HepG2 (cell line): Measurements from ENCODE around the gene NGDN. TPM values are rescaled to one million over a fixed set of nuclear protein-coding genes. Genes with fewer than 3 reads are reported as not detected.

ENCODE experiments used
- ATAC-seq: fragments of 200-7000 bp; cut with Tn5 transposase; 3 replicates; pipeline ENCODE4 v1.9.1; 2020; ENCODE audit warnings: mild to moderate bottlenecking, moderate library complexity
- BruUV-seq: library from RNA; stranded (reverse); fragments of 400-500 nt; replicated peaks from 2 replicates; lab custom pipeline; 2021; lab: Mats Ljungman, UMichigan
- CTCF ChIA-PET: fragments of 300-600 bp; formaldehyde crosslinking; extraction: SDS; loops from one replicate; lab custom pipeline; 2021; ENCODE audit warnings: low total read pairs, inconsistent platforms, low intra/inter-chr PET ratio; lab: Yijun Ruan, JAX
- POLR2A ChIA-PET: fragments of 350-600 bp; sonication (Branson Sonifier 250); formaldehyde crosslinking; loops from one replicate; lab custom pipeline; 2020; ENCODE audit warnings: antibody characterized with exemption, inconsistent platforms; lab: Yijun Ruan, JAX
- DNase-seq: peaks from one replicate; pipeline ENCODE4 v3.0.0-alpha.2; 2015; ENCODE audit warnings: low spot score
- FAIRE-seq: peaks from 3 replicates; lab custom pipeline; 2011; peaks lifted over from hg19 to GRCh38; lab: Jason Lieb, UNC
- H2AFZ ChIP-seq: one replicate; pipeline ENCODE4 v1.6.1; 2011; ENCODE audit warnings: low read length, inconsistent platforms
- H3K27ac ChIP-seq: fragments of 300-600 bp; 3 replicates; pipeline ENCODE4 v1.8.0; 2011; ENCODE audit warnings: mixed run types, mild to moderate bottlenecking, mixed read lengths, low read length, inconsistent platforms; ENCODE audit not compliant: insufficient read depth; ENCODE audit errors: extremely low read length
- H3K27me3 ChIP-seq, 2 experiments: fragments of 200-600 bp in 1 of 2; 2 replicates in 1 of 2; 3 replicates in 1 of 2; pipeline versions ENCODE4 v1.6.0 to v1.8.0; 2011; ENCODE audit warnings: low read length in 2 of 2, mild to moderate bottlenecking in 2 of 2, moderate library complexity in 2 of 2, inconsistent platforms in 1 of 2; ENCODE audit not compliant: insufficient read depth in 2 of 2, control insufficient read depth in 1 of 2
- H3K36me3 ChIP-seq, 2 experiments: fragments of 200-600 bp in 1 of 2; replicated peaks in 1 of 2; 2 replicates in 1 of 2; 3 replicates in 1 of 2; pipeline versions ENCODE4 v1.5.1 to v1.8.0; 2011; ENCODE audit warnings: low read length in 2 of 2, inconsistent platforms in 1 of 2; ENCODE audit not compliant: insufficient read depth in 2 of 2, control insufficient read depth in 1 of 2
- H3K4me1 ChIP-seq: 2 replicates; pipeline ENCODE4 v1.5.1; 2012; ENCODE audit warnings: low read length, inconsistent platforms; ENCODE audit not compliant: insufficient read depth
- H3K4me2 ChIP-seq: 2 replicates; pipeline ENCODE4 v1.6.0; 2011; ENCODE audit warnings: low read depth, low read length, inconsistent platforms
- H3K4me3 ChIP-seq, 3 experiments: fragments of 200-600 bp in 1 of 3; sonication (generic), shearing (Covaris generic) in 1 of 3; replicated peaks in 1 of 3; 2 replicates each; pipeline ENCODE4 v1.5.1; 2011 to 2016; ENCODE audit warnings: low read length in 3 of 3, inconsistent platforms in 2 of 3, low read depth in 2 of 3, mild to moderate bottlenecking in 2 of 3, control low read depth in 1 of 3, mixed read lengths in 1 of 3; ENCODE audit not compliant: insufficient read depth in 1 of 3
- H3K79me2 ChIP-seq: one replicate; pipeline ENCODE4 v1.6.1; 2011; ENCODE audit warnings: low read length, inconsistent platforms; ENCODE audit not compliant: insufficient read depth
- H3K9ac ChIP-seq: 2 replicates; pipeline ENCODE4 v1.6.0; 2011; ENCODE audit warnings: mild to moderate bottlenecking, low read depth, low read length, inconsistent platforms; ENCODE audit not compliant: insufficient read depth
- H3K9me3 ChIP-seq: 2 replicates; pipeline ENCODE4 v1.5.1; 2012; ENCODE audit warnings: mild to moderate bottlenecking, low read length
- H4K20me1 ChIP-seq: 2 replicates; pipeline ENCODE4 v1.6.0; 2011; ENCODE audit warnings: inconsistent platforms, mild to moderate bottlenecking, low read length, moderate library complexity; ENCODE audit not compliant: insufficient read depth
- CCDC6 ChIP-seq: sonication (generic); formaldehyde crosslinking; IDR thresholded peaks from 2 replicates; pipeline ENCODE4 v1.8.1; 2022; ENCODE audit warnings: mild to moderate bottlenecking, missing genetic modification reagents, moderate library complexity
- FOXM1 ChIP-seq: sonication (generic); formaldehyde crosslinking; IDR thresholded peaks from 2 replicates; pipeline ENCODE4 v1.5.0; 2020; ENCODE audit warnings: missing genetic modification reagents
- GZF1 ChIP-seq: sonication (generic); formaldehyde crosslinking; IDR thresholded peaks from 2 replicates; pipeline ENCODE4 v1.5.1; 2020; ENCODE audit warnings: mild to moderate bottlenecking, missing genetic modification reagents
- NONO ChIP-seq, 2 experiments: fragments of 450-650 bp in 1 of 2; sonication (generic) in 1 of 2; formaldehyde crosslinking in 1 of 2; IDR thresholded peaks in 1 of 2; conservative IDR thresholded peaks in 1 of 2; 2 replicates each; pipeline versions ENCODE4 v1.6.1 to v1.8.0; 2017 to 2022; ENCODE audit warnings: mild to moderate bottlenecking in 1 of 2, missing genetic modification reagents in 1 of 2, moderate library complexity in 1 of 2
- PBX3 ChIP-seq: sonication (generic); formaldehyde crosslinking; IDR thresholded peaks from 2 replicates; pipeline ENCODE4 v1.8.1; 2023; ENCODE audit warnings: missing genetic modification reagents, inconsistent platforms, borderline replicate concordance
- SNAPC2 ChIP-seq: sonication (generic); formaldehyde crosslinking; IDR thresholded peaks from 2 replicates; pipeline ENCODE4 v1.8.1; 2022; ENCODE audit warnings: mild to moderate bottlenecking, missing genetic modification reagents
- SRY ChIP-seq: sonication (generic); formaldehyde crosslinking; IDR thresholded peaks from 2 replicates; pipeline ENCODE4 v1.8.0; 2022; ENCODE audit warnings: mild to moderate bottlenecking, missing genetic modification reagents
- ZBTB1 ChIP-seq: sonication (generic); formaldehyde crosslinking; IDR thresholded peaks from 2 replicates; pipeline ENCODE4 v1.4.0; 2020; ENCODE audit warnings: missing genetic modification reagents, borderline replicate concordance
- ZEB1 ChIP-seq: IDR thresholded peaks from 2 replicates; pipeline ENCODE4 v1.6.1; 2012; ENCODE audit warnings: mild to moderate bottlenecking, low read depth, inconsistent platforms; ENCODE audit not compliant: insufficient replicate concordance
- ZFYVE20 ChIP-seq: sonication (generic); formaldehyde crosslinking; IDR thresholded peaks from 2 replicates; pipeline ENCODE4 v1.8.0; 2023; ENCODE audit warnings: low read depth, mild to moderate bottlenecking, moderate library complexity, missing genetic modification reagents, borderline replicate concordance
- ZGPAT ChIP-seq: IDR thresholded peaks from 2 replicates; pipeline ENCODE4 v1.6.1; 2016; ENCODE audit warnings: mild to moderate bottlenecking
- ZNF101 ChIP-seq: sonication (generic); formaldehyde crosslinking; IDR thresholded peaks from 2 replicates; pipeline ENCODE4 v1.4.0; 2020; ENCODE audit warnings: mild to moderate bottlenecking, low read depth, missing genetic modification reagents, borderline replicate concordance
- ZNF207 ChIP-seq: fragments of 450-650 bp; IDR thresholded peaks from 2 replicates; pipeline ENCODE4 v1.6.1; 2016; ENCODE audit warnings: antibody characterized with exemption, borderline replicate concordance
- ZNF530 ChIP-seq: sonication (generic); formaldehyde crosslinking; IDR thresholded peaks from 2 replicates; pipeline ENCODE4 v1.5.0; 2020; ENCODE audit warnings: low read depth, mild to moderate bottlenecking, missing genetic modification reagents
- WGBS: methylation state at CpG from one replicate; pipeline ENCODE4 v1.1.6; 2017; ENCODE audit warnings: low lambda C conversion rate; 5-methylcytosine and 5-hydroxymethylcytosine counted together
- in situ Hi-C: cut with HindIII; loops from 2 replicates; pipeline ENCODE4 v1.10.0; 2017; ENCODE audit warnings: low pct_unique_long_range_greater_than_20kb; ENCODE audit not compliant: extremely low pct_ligation_motif_present
- intact Hi-C: fragments of 100-400 bp; cut with micrococcal nuclease; formaldehyde crosslinking; loops from one replicate; pipeline ENCODE4 v1.10.0; 2022; ENCODE audit not compliant: unreplicated experiment
- polyA plus RNA-seq, 8 experiments: library from polyadenylated mRNA; depleted of rRNA in 3 of 8; stranded (reverse) in 7 of 8; unstranded in 1 of 8; fragments of >200 nt; fragmentation: Illumina TruSeq in 4 of 8; extraction: Trizol in 4 of 8; gene quantifications; 2 replicates each; pipeline versions ENCODE4 v1.2.1 to v1.2.3, GENCODE V29; 2011 to 2016; ENCODE audit warnings: low read depth in 4 of 8, missing spikeins in 1 of 8, mixed read lengths in 1 of 8; ENCODE audit not compliant: insufficient read depth in 1 of 8
- total RNA-seq, 5 experiments: library from RNA; depleted of rRNA; stranded (reverse); fragments of >200 nt; fragmentation: Illumina TruSeq; extraction: Trizol; gene quantifications; 2 replicates each; pipeline ENCODE4 v1.2.3, GENCODE V29; 2016; ENCODE audit warnings: low read depth in 1 of 5
- TF ChIP-seq, protein P1 (sequence below): sonication (generic); formaldehyde crosslinking; IDR thresholded peaks from 2 replicates; pipeline ENCODE4 v1.4.0; 2020; ENCODE audit warnings: mild to moderate bottlenecking, missing genetic modification reagents
- TF ChIP-seq, protein P2 (sequence below): sonication (generic); formaldehyde crosslinking; IDR thresholded peaks from 2 replicates; pipeline ENCODE4 v1.5.0; 2020; ENCODE audit warnings: mild to moderate bottlenecking, missing genetic modification reagents, moderate library complexity
- TF ChIP-seq, protein P3 (sequence below): sonication (generic); formaldehyde crosslinking; conservative IDR thresholded peaks from 2 replicates; pipeline ENCODE4 v1.8.1; 2023; ENCODE audit warnings: missing genetic modification reagents

NGDN gene
- total and polyA plus RNA-seq, 2 of the 13 experiments (the other 11 are each of a cell fraction or from before 2014, with no cell fraction given), result 154 to 216 TPM

GRCh38 chr14:23434488-23435222 is 34.8 kb upstream of the NGDN start:
- ATAC-seq (no peak), DNase-seq (no peak), FAIRE-seq (no peak)
- 53% methylated on average over 8 of the region's 8 CpGs for WGBS
- H3K9me3 ChIP-seq, result no peaks in the 10 kb centered on the region
- peaks cover 43% of the 10 kb centered on the region for H3K4me1 ChIP-seq
- in situ Hi-C loops (no loop called here), intact Hi-C loops (no loop called here)
- peaks cover 11 to 63% of the 10 kb centered on the region in 2 experiments for H3K27me3 ChIP-seq
- no peaks in the 10 kb centered on the region for H3K79me2 ChIP-seq
- no TSS peak for BruUV-seq
- no peak overlapping the region for H3K4me3 ChIP-seq
- H2AFZ ChIP-seq, result no peak overlapping the region
- peak overlapping the region; percentile 35; the same call in 1 of the 2 replicates for H3K9ac ChIP-seq
- H3K27ac ChIP-seq, result no peak overlapping the region
- no peaks in the 10 kb centered on the region for H3K36me3 ChIP-seq
- POLR2A ChIA-PET, result interaction anchor here (1.2 to 2.4 kb wide), 4 partner anchors 35 to 659 kb away, joined by 3 to 26 read pairs (median 6); partner anchors contain the start of genes HOMEZ, NGDN, PABPN1 and PCK2
- peak overlapping the region; percentile 78 for H3K4me2 ChIP-seq
- H4K20me1 ChIP-seq, result no peaks in the 10 kb centered on the region
- CTCF ChIA-PET, result no interaction called here
- TF ChIP-seq ZNF101 (CRISPR knock-in tag), result no peak
- TF ChIP-seq, protein P1, sequence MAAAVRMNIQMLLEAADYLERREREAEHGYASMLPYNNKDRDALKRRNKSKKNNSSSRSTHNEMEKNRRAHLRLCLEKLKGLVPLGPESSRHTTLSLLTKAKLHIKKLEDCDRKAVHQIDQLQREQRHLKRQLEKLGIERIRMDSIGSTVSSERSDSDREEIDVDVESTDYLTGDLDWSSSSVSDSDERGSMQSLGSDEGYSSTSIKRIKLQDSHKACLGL (CRISPR knock-in tag), result no peak; the same call in 1 of the 2 replicates
- TF ChIP-seq ZFYVE20 (CRISPR knock-in tag), result no peak
- no peak for TF ChIP-seq ZGPAT (CRISPR knock-in tag)
- no peak for TF ChIP-seq SRY (CRISPR knock-in tag)
- no peak for TF ChIP-seq ZNF530 (CRISPR knock-in tag)
- TF ChIP-seq NONO (IDR thresholded peaks at IDR 0.05), result no peak
- TF ChIP-seq NONO (CRISPR knock-in tag; conservative IDR thresholded peaks at IDR 0.05), result 0 out of 2 replicates have a peak, but pooled peaks have one; percentile 27
- no peak for TF ChIP-seq GZF1
- no peak for TF ChIP-seq PBX3
- TF ChIP-seq SNAPC2 (CRISPR knock-in tag), result no peak
- TF ChIP-seq ZNF207, result no peak
- TF ChIP-seq, protein P2, sequence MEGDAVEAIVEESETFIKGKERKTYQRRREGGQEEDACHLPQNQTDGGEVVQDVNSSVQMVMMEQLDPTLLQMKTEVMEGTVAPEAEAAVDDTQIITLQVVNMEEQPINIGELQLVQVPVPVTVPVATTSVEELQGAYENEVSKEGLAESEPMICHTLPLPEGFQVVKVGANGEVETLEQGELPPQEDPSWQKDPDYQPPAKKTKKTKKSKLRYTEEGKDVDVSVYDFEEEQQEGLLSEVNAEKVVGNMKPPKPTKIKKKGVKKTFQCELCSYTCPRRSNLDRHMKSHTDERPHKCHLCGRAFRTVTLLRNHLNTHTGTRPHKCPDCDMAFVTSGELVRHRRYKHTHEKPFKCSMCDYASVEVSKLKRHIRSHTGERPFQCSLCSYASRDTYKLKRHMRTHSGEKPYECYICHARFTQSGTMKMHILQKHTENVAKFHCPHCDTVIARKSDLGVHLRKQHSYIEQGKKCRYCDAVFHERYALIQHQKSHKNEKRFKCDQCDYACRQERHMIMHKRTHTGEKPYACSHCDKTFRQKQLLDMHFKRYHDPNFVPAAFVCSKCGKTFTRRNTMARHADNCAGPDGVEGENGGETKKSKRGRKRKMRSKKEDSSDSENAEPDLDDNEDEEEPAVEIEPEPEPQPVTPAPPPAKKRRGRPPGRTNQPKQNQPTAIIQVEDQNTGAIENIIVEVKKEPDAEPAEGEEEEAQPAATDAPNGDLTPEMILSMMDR, result no peak
- no peak for TF ChIP-seq ZBTB1 (CRISPR knock-in tag)
- no peak for TF ChIP-seq ZEB1
- TF ChIP-seq CCDC6, result no peak
- TF ChIP-seq, protein P3, sequence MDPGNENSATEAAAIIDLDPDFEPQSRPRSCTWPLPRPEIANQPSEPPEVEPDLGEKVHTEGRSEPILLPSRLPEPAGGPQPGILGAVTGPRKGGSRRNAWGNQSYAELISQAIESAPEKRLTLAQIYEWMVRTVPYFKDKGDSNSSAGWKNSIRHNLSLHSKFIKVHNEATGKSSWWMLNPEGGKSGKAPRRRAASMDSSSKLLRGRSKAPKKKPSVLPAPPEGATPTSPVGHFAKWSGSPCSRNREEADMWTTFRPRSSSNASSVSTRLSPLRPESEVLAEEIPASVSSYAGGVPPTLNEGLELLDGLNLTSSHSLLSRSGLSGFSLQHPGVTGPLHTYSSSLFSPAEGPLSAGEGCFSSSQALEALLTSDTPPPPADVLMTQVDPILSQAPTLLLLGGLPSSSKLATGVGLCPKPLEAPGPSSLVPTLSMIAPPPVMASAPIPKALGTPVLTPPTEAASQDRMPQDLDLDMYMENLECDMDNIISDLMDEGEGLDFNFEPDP (CRISPR knock-in tag), result 0 out of 2 replicates have a peak, but pooled peaks have one; percentile 86
- TF ChIP-seq FOXM1 (CRISPR knock-in tag), result no peak
